Adrenal gland (tissue), 12 donors: Measurements from ENCODE around the gene SMIM7. TPM values are rescaled to one million over a fixed set of nuclear protein-coding genes. Genes with fewer than 3 reads are reported as not detected.

Experiments
- DNase-seq, 7 donors: peaks; one replicate each; pipeline ENCODE4 v3.0.0-alpha.2; 2019 to 2020
- H3K27ac ChIP-seq, 5 donors: fragments of 200-600 bp; sonication (generic) in 4 of 5; 1 replicate in 3 of 5; 2 replicates in 2 of 5; pipeline versions ENCODE4 v1.5.1 to v1.8.0; 2016 to 2020; ENCODE audit warnings: mild to moderate bottlenecking in 1 of 5
- H3K27me3 ChIP-seq: fragments of 200-600 bp; 2 replicates; pipeline ENCODE4 v1.8.0; 2021
- H3K36me3 ChIP-seq, 2 donors: fragments of 200-600 bp; replicated peaks in 1 of 2; 1 replicate in 1 of 2; 2 replicates in 1 of 2; pipeline versions ENCODE4 v1.5.1 to v1.8.0; 2018 to 2022
- H3K4me1 ChIP-seq, 2 donors: fragments of 200-600 bp; replicated peaks in 1 of 2; 1 replicate in 1 of 2; 2 replicates in 1 of 2; pipeline versions ENCODE4 v1.5.1 to v1.8.0; 2018 to 2021
- H3K4me3 ChIP-seq, 4 donors: fragments of 200-600 bp; sonication (generic) in 3 of 4; one replicate each; pipeline ENCODE4 v1.5.1; 2016 to 2018
- H3K9me3 ChIP-seq, 3 donors: fragments of 200-600 bp; sonication (generic) in 1 of 3; replicated peaks in 1 of 3; 1 replicate in 2 of 3; 2 replicates in 1 of 3; pipeline versions ENCODE4 v1.5.1 to v1.8.0; 2016 to 2021
- POLR2A ChIP-seq, 2 donors: fragments of 450-650 bp; IDR thresholded peaks; one replicate each; pipeline ENCODE4 v1.6.1; 2017; ENCODE audit warnings: antibody characterized with exemption in 2 of 2, mild to moderate bottlenecking in 2 of 2, moderate library complexity in 1 of 2
- WGBS, 4 donors: extraction: QIAGEN DNeasy Blood & Tissue Kit in 2 of 4; methylation state at CpG; one replicate each; pipeline versions ENCODE4 v1.1.5 to v1.1.7; 2013 to 2017; 5-methylcytosine and 5-hydroxymethylcytosine counted together
- intact Hi-C, 2 donors: fragments of 100-400 bp; cut with DNase I; formaldehyde crosslinking; loops; one replicate each; pipeline versions ENCODE4 v1.14.1 to v1.15.0; 2022 to 2023
- polyA plus RNA-seq, 3 donors: library from polyadenylated mRNA; stranded (reverse); fragments of 200-250 nt in 2 of 3; fragments of 350-450 nt in 1 of 3; fragmentation: Illumina TruSeq in 1 of 3; extraction: RNeasy Lipid Tissue Mini Kit (QIAGEN cat#74804) in 1 of 3; gene quantifications; one replicate each; pipeline ENCODE4 v1.2.3, GENCODE V29; 2013 to 2014
- total RNA-seq, 9 donors: library from RNA; depleted of rRNA in 4 of 9; stranded (reverse); fragments of >200 nt in 4 of 9; fragments of 120-200 nt in 1 of 9; fragmentation: NEBNext Ultra II Directional in 1 of 9; extraction: Animal tissue kit (Norgen Biotek cat#: 25700) in 1 of 9; gene quantifications; one replicate each; pipeline versions ENCODE4 v1.1.0 to v1.2.4, GENCODE V29; 2013 to 2023
- TF ChIP-seq, protein P1 (sequence below), 6 experiments: fragments of 450-650 bp in 4 of 6; fragments of 200-600 bp in 2 of 6; sonication (generic) in 1 of 6; IDR thresholded peaks; 1 replicate in 5 of 6; 2 replicates in 1 of 6; pipeline versions ENCODE4 v1.5.1 to v1.8.0; 2016 to 2021; ENCODE audit warnings: antibody characterized with exemption in 6 of 6, mild to moderate bottlenecking in 2 of 6, moderate library complexity in 1 of 6
- donor health status: healthy with polysubstance abuse.
- donor health status: Bipolar disorder and iron deficiency.
- donor health status: DM: yes; HTN: yes; CAD: no.
- donor health status: DM: no; HTN: no; CAD: no.
- donor health status: DM: no; HTN: no; CAD: no.
- donor health status: DM: yes; HTN: yes; CAD: no.

SMIM7 gene
- total and polyA plus RNA-seq, 12 donors, result 76.0 to 136 (median 90.6) TPM

DNA sequence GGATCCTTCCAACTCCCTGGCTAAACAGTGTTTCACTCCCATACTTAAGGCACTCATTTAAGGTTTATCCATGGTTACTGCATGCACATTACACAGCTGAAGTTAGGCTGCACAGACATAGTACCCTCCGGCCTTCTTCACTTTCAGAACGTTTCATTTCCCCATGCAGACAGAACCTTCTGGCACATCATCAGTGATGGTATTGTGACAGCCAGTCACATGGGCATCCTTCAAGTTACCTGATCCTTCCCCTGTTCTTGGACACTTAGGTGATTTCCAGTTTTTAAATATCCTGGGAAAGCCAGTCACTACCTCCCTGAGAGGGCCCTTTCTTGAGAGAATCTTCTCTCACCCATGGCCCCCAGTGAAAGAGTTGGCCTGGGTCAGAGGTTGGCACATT, 9.1 kb downstream of the SMIM7 start:
- intact Hi-C loops, result no loop called here
- 75 to 85% (median 83%) methylated on average over 2 of the region's 2 CpGs for WGBS, 4 donors
- no peaks in the 10 kb centered on the region for H3K4me1 ChIP-seq

DNA sequence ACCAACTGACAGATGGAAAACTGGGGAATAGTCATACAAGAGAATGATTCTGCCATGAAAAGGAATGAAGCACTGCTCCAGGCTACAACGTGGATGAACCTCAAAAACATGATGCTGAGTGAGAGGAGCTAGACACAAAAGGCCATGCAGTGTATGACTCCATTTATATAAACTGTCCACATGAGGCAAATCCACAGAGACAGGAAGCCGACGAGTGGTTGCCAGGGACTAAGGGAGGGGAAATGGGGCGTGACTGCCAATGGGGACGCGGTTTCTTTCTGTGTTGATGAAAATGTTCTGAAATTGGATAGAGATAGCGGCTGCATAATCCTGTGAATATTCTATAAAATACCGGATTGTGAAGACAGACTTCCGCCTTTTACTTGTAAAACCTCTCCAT, 10.2 kb downstream of the SMIM7 start:
- H3K4me3 ChIP-seq, result no peak overlapping the region
- no peak for DNase-seq
- WGBS, 4 donors, result 65 to 83% (median 75%) methylated on average over 9 of the region's 9 CpGs
- H3K27ac ChIP-seq, result no peak overlapping the region
- no peaks in the 10 kb centered on the region for H3K4me1 ChIP-seq
- H3K27me3 ChIP-seq, result no peaks in the 10 kb centered on the region
- intact Hi-C loops, result no loop called here
- H3K36me3 ChIP-seq, result peaks cover 0 to 86% of the 10 kb centered on the region in 2 donors
- TF ChIP-seq, protein P1, sequence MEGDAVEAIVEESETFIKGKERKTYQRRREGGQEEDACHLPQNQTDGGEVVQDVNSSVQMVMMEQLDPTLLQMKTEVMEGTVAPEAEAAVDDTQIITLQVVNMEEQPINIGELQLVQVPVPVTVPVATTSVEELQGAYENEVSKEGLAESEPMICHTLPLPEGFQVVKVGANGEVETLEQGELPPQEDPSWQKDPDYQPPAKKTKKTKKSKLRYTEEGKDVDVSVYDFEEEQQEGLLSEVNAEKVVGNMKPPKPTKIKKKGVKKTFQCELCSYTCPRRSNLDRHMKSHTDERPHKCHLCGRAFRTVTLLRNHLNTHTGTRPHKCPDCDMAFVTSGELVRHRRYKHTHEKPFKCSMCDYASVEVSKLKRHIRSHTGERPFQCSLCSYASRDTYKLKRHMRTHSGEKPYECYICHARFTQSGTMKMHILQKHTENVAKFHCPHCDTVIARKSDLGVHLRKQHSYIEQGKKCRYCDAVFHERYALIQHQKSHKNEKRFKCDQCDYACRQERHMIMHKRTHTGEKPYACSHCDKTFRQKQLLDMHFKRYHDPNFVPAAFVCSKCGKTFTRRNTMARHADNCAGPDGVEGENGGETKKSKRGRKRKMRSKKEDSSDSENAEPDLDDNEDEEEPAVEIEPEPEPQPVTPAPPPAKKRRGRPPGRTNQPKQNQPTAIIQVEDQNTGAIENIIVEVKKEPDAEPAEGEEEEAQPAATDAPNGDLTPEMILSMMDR (IDR thresholded peaks at IDR 0.05), result no peak
- TF ChIP-seq POLR2A (IDR thresholded peaks at IDR 0.05), result no peak
- no peaks in the 10 kb centered on the region for H3K9me3 ChIP-seq

More for the DNA sequence above, 9.1 kb downstream of the SMIM7 start:
- H3K36me3 ChIP-seq, result peaks cover 0 to 85% of the 10 kb centered on the region in 2 donors
- H3K4me3 ChIP-seq, result no peak overlapping the region
- H3K27me3 ChIP-seq, result no peaks in the 10 kb centered on the region
- DNase-seq, result no peak
- no peaks in the 10 kb centered on the region for H3K9me3 ChIP-seq
- H3K27ac ChIP-seq, result no peak overlapping the region
- TF ChIP-seq, protein P1 (IDR thresholded peaks at IDR 0.05), result no peak
- TF ChIP-seq POLR2A (IDR thresholded peaks at IDR 0.05), result no peak

DNA sequence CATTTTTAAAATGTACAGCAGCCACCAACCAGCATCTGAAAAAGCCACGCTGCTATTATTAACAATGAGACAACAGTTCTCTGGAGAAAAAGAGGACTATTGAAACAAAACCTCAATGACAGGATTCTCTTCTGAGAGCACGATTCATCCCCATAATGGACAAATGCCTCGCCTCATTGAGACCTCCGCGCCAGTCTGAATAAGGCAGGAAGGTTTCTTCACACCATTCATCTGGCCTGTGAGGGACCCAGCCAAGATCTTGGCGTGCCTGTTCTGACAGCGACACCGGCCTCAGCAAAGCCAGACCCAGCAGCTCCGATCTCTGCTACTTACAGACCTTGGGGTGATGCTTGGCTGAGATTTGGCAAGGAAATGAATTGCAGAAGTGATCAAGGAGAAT, 14.8 kb downstream of the SMIM7 start:
- no peaks in the 10 kb centered on the region for H3K4me1 ChIP-seq
- peaks cover 0 to 78% of the 10 kb centered on the region in 2 donors for H3K36me3 ChIP-seq
- no peaks in the 10 kb centered on the region for H3K9me3 ChIP-seq
- H3K4me3 ChIP-seq, result no peak overlapping the region
- H3K27me3 ChIP-seq, result no peaks in the 10 kb centered on the region
- no peak for TF ChIP-seq POLR2A (IDR thresholded peaks at IDR 0.05)
- TF ChIP-seq, protein P1 (IDR thresholded peaks at IDR 0.05), result no peak
- WGBS, 4 donors, result 86 to 94% (median 88%) methylated on average over 8 to 9 of the region's 9 CpGs
- intact Hi-C loops, result no loop called here
- no peak overlapping the region for H3K27ac ChIP-seq
- DNase-seq, result no peak

DNA sequence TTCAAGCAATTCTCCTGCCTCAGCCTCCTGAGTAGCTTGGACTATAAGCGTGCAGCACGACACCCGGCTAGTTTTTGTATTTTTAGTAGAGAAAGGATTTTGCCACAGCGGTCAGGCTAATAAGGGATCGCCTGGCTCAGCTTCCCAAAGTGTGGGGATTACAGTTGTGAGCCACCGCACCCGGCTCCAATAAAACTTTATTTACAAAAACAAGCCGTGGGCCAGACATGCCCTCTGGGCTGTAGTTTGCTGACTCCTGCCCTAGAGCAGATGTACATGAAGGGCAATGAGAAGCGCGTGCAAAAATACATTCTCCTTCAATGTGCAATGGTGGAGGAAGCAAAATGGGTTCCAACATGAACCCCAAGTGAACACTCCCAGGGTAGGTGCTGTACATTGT, 18.2 kb downstream of the SMIM7 start:
- peaks cover 0 to 8% of the 10 kb centered on the region in 2 donors for H3K4me1 ChIP-seq
- peaks cover 0 to 73% of the 10 kb centered on the region in 2 donors for H3K36me3 ChIP-seq
- TF ChIP-seq, protein P1 (IDR thresholded peaks at IDR 0.05), result no peak
- TF ChIP-seq POLR2A (IDR thresholded peaks at IDR 0.05), result no peak
- no peaks in the 10 kb centered on the region for H3K9me3 ChIP-seq
- no peak overlapping the region for H3K4me3 ChIP-seq
- intact Hi-C loops, result no loop called here
- no peaks in the 10 kb centered on the region for H3K27me3 ChIP-seq
- DNase-seq, result no peak
- 96 to 98% (median 97%) methylated on average over 7 to 10 of the region's 10 CpGs for WGBS, 4 donors
- no peak overlapping the region for H3K27ac ChIP-seq
